ENCODE measurements around the gene ARID5B. TPM values are rescaled to one million over a fixed set of nuclear protein-coding genes. Genes with fewer than 3 reads are reported as not detected.

ARID5B gene
- total and polyA plus RNA-seq, 2 donors (not counting 1 experiment from before 2014, with no cell fraction given) = 22.4 to 237 TPM

GRCh38 chr10:61957806-61958205 lies 56.3 kb downstream of the ARID5B start:
- peaks cover 0 to 4% (median 0%) of the 10 kb centered on the region in 3 donors for H3K9me3 ChIP-seq (ENCODE audit: control extremely low read depth in 1 of 3, control insufficient read depth in 2 of 3, insufficient read depth in 1 of 3, low read length in 2 of 3)
- H3K4me3 ChIP-seq (ENCODE audit: control extremely low read depth in 1 of 5, extremely low read depth in 1 of 5, insufficient read depth in 1 of 5, low read depth in 2 of 5, low read length in 4 of 5) = no peak overlapping the region
- no peak overlapping the region for H2AFZ ChIP-seq (ENCODE audit: insufficient read depth, low read depth, low read length, poor library complexity, severe bottlenecking)
- H3K4me2 ChIP-seq (replicated peaks; ENCODE audit: low read depth, low read length, poor library complexity, severe bottlenecking) = peak overlapping the region; percentile 17
- H4K20me1 ChIP-seq (ENCODE audit: control insufficient read depth, insufficient read depth, low read length, poor library complexity, severe bottlenecking) = no peaks in the 10 kb centered on the region
- H3K4me1 ChIP-seq (ENCODE audit: control insufficient read depth in 2 of 2, insufficient read depth in 2 of 2, low read length in 2 of 2) = peaks cover 71 to 72% of the 10 kb centered on the region in 2 donors
- H3K4me3 Mint-ChIP-seq = no peak overlapping the region
- no peak for ATAC-seq (ENCODE audit: low read depth)
- H3K9ac ChIP-seq (ENCODE audit: low read length) = no peak overlapping the region
- no peak for DNase-seq
- ChIA-PET POLR2A (interaction anchor here (1.0 kb wide), 1 partner anchor 54 kb away, joined by 3 read pairs; no protein-coding TSS in a partner anchor), CTCF (no interaction called here)
- H3K27ac ChIP-seq (ENCODE audit: low read length in 2 of 2) = peak overlapping the region in 1 of 2 donors; percentile 69
- H3K27ac Mint-ChIP-seq = peak overlapping the region; percentile 60
- no peaks in the 10 kb centered on the region for H3K27me3 ChIP-seq (replicated peaks in 1 of 4; ENCODE audit: control extremely low read depth in 1 of 4, control insufficient read depth in 3 of 4, insufficient read depth in 4 of 4, low read length in 3 of 4)
- peaks cover 0 to 49% of the 10 kb centered on the region in 2 experiments for H3K36me3 ChIP-seq (replicated peaks in 1 of 2; ENCODE audit: control extremely low read depth in 1 of 2, control insufficient read depth in 1 of 2, extremely low read depth in 1 of 2, insufficient read depth in 2 of 2, low read length in 1 of 2)
- H3K4me1 Mint-ChIP-seq = peaks cover 78% of the 10 kb centered on the region
- peaks cover 94% of the 10 kb centered on the region for H3K79me2 ChIP-seq (ENCODE audit: control insufficient read depth, insufficient read depth, low read length)
- TF ChIP-seq EZH2 (IDR thresholded peaks at IDR 0.05; ENCODE audit: borderline replicate concordance, insufficient read depth, low read depth, low read length, poor library complexity, severe bottlenecking) (no peak), CTCF (IDR thresholded peaks at IDR 0.05) (no peak)
- no peaks in the 10 kb centered on the region for H3K9me3 Mint-ChIP-seq (ENCODE audit: insufficient read depth)
- no peaks in the 10 kb centered on the region for H3K27me3 Mint-ChIP-seq
- intact Hi-C loops (cut with micrococcal nuclease) = loop anchor here (2.0 kb wide), 1 partner anchor 17 kb away; no protein-coding TSS in a partner anchor
- WGBS (ENCODE audit: insufficient coverage) = 28% methylated on average over 3 of the region's 4 CpGs

DNA sequence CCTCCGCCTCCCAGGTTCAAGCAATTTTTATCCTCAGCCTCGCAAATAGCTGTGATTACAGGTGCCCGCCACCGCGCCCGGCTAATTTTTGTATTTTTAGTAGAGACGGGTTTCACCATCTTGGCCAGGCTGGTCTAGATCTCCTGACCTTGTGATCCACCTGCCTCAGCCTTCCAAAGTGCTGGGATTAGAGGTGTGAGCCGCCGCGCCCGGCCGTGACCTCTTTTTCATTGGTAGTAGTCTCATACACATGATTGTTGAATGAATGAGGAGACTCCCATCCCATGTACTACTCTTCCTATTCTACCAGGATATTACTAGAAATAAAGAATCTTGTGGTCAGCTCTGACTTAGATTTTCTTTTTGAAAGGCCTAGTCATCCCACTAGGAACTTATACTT lies 56.8 kb downstream of the ARID5B start:
- H3K27ac Mint-ChIP-seq = peak overlapping the region; percentile 60
- intact Hi-C loops (cut with micrococcal nuclease) = loop anchor here (2.0 kb wide), 1 partner anchor 18 kb away; no protein-coding TSS in a partner anchor

More for the DNA sequence above, 56.8 kb downstream of the ARID5B start:
- no peak overlapping the region for H3K4me2 ChIP-seq (replicated peaks; ENCODE audit: low read depth, low read length, poor library complexity, severe bottlenecking)
- peaks cover 0 to 46% of the 10 kb centered on the region in 2 experiments for H3K36me3 ChIP-seq (replicated peaks in 1 of 2; ENCODE audit: control extremely low read depth in 1 of 2, control insufficient read depth in 1 of 2, extremely low read depth in 1 of 2, insufficient read depth in 2 of 2, low read length in 1 of 2)
- Mint-ChIP-seq H3K9me3 (ENCODE audit: insufficient read depth) (no peaks in the 10 kb centered on the region), H3K4me3 (peak overlapping the region; percentile 3), H3K4me1 (peaks cover 80% of the 10 kb centered on the region), H3K27me3 (no peaks in the 10 kb centered on the region)
- ChIA-PET POLR2A (no interaction called here), CTCF (interaction anchor here (1.0 to 1.2 kb wide), 2 partner anchors 35 to 79 kb away, joined by 3 read pairs; no protein-coding TSS in a partner anchor)
- 97% methylated on average over 5 of the region's 12 CpGs for WGBS (ENCODE audit: insufficient coverage)
- no peak for DNase-seq
- H3K27ac ChIP-seq (ENCODE audit: low read length in 2 of 2) = peak overlapping the region; percentile 7 to 69
- no peak for TF ChIP-seq CTCF (IDR thresholded peaks at IDR 0.05)
- no peak for TF ChIP-seq EZH2 (IDR thresholded peaks at IDR 0.05; ENCODE audit: borderline replicate concordance, insufficient read depth, low read depth, low read length, poor library complexity, severe bottlenecking)
- H2AFZ ChIP-seq (ENCODE audit: insufficient read depth, low read depth, low read length, poor library complexity, severe bottlenecking) = no peak overlapping the region
- H3K4me1 ChIP-seq (ENCODE audit: control insufficient read depth in 2 of 2, insufficient read depth in 2 of 2, low read length in 2 of 2) = peaks cover 73 to 77% of the 10 kb centered on the region in 2 donors
- H3K9ac ChIP-seq (ENCODE audit: low read length) = no peak overlapping the region
- no peaks in the 10 kb centered on the region for H4K20me1 ChIP-seq (ENCODE audit: control insufficient read depth, insufficient read depth, low read length, poor library complexity, severe bottlenecking)
- peaks cover 0 to 4% (median 0%) of the 10 kb centered on the region in 3 donors for H3K9me3 ChIP-seq (ENCODE audit: control extremely low read depth in 1 of 3, control insufficient read depth in 2 of 3, insufficient read depth in 1 of 3, low read length in 2 of 3)
- no peaks in the 10 kb centered on the region for H3K27me3 ChIP-seq (replicated peaks in 1 of 4; ENCODE audit: control extremely low read depth in 1 of 4, control insufficient read depth in 3 of 4, insufficient read depth in 4 of 4, low read length in 3 of 4)
- peaks cover 94% of the 10 kb centered on the region for H3K79me2 ChIP-seq (ENCODE audit: control insufficient read depth, insufficient read depth, low read length)
- no peak for ATAC-seq (ENCODE audit: low read depth)
- H3K4me3 ChIP-seq (ENCODE audit: control extremely low read depth in 1 of 5, extremely low read depth in 1 of 5, insufficient read depth in 1 of 5, low read depth in 2 of 5, low read length in 4 of 5) = no peak overlapping the region

Measured in B cell (primary cell).